A673 (cell line): ENCODE data around the gene TGM1. TPM values are rescaled to one million over a fixed set of nuclear protein-coding genes. Genes with fewer than 3 reads are reported as not detected.
A peak's percentile ranks its signal among the peaks of the same experiment; 100 is the strongest.

ENCODE experiments used
- BruUV-seq: library from RNA; stranded (reverse); fragments of 400-500 nt; replicated peaks from 2 replicates; lab custom pipeline; 2021; lab: Mats Ljungman, UMichigan
- CTCF ChIA-PET: fragments of 300-600 bp; sonication (Branson Sonifier 250); formaldehyde crosslinking; loops from one replicate; lab custom pipeline; 2022; ENCODE audit warnings: antibody characterized with exemption; lab: Charles Lee
- POLR2A ChIA-PET: fragments of 300-600 bp; sonication (Branson Sonifier 250); formaldehyde crosslinking; loops from one replicate; lab custom pipeline; 2022; ENCODE audit warnings: antibody characterized with exemption; ENCODE audit not compliant: low non-redundant PET; lab: Charles Lee
- DNase-seq: peaks from one replicate; pipeline ENCODE4 v3.0.0-alpha.2; 2015; ENCODE audit warnings: low spot score
- H3K27ac ChIP-seq: fragments of 200-600 bp; sonication (generic); 2 replicates; pipeline ENCODE4 v1.5.1; 2016; ENCODE audit warnings: mixed run types, low read depth, mild to moderate bottlenecking, mixed read lengths, antibody characterized with exemption, low read length; ENCODE audit not compliant: poor library complexity, severe bottlenecking
- H3K27me3 ChIP-seq: fragments of 200-600 bp; sonication (generic); replicated peaks from 2 replicates; pipeline ENCODE4 v1.6.1; 2017; ENCODE audit warnings: mixed run types, low read depth, mild to moderate bottlenecking, mixed read lengths, antibody characterized with exemption, low read length; ENCODE audit not compliant: insufficient read depth, poor library complexity
- H3K36me3 ChIP-seq: fragments of 200-600 bp; sonication (generic); 2 replicates; pipeline ENCODE4 v1.6.1; 2016; ENCODE audit warnings: mixed run types, mild to moderate bottlenecking, mixed read lengths, antibody characterized with exemption, low read length; ENCODE audit not compliant: insufficient read depth, poor library complexity, severe bottlenecking
- H3K4me1 ChIP-seq: fragments of 200-600 bp; sonication (generic); 2 replicates; pipeline ENCODE4 v1.6.1; 2017; ENCODE audit warnings: mixed run types, mild to moderate bottlenecking, mixed read lengths, antibody characterized with exemption, low read length; ENCODE audit not compliant: insufficient read depth, poor library complexity, severe bottlenecking
- H3K4me3 ChIP-seq: fragments of 200-600 bp; sonication (generic); 2 replicates; pipeline ENCODE4 v1.5.1; 2016; ENCODE audit warnings: low read depth, mixed run types, mild to moderate bottlenecking, mixed read lengths, low read length; ENCODE audit not compliant: poor library complexity, severe bottlenecking
- H3K9me3 ChIP-seq: fragments of 200-600 bp; sonication (generic); 2 replicates; pipeline ENCODE4 v1.6.1; 2016; ENCODE audit warnings: mixed run types, low read depth, mild to moderate bottlenecking, mixed read lengths, antibody characterized with exemption, low read length; ENCODE audit not compliant: poor library complexity, severe bottlenecking
- EZH2 ChIP-seq: fragments of 200-600 bp; sonication (generic); IDR thresholded peaks from 2 replicates; pipeline ENCODE4 v1.6.1; 2017; ENCODE audit warnings: borderline replicate concordance, low read depth, mild to moderate bottlenecking, mixed read lengths, antibody characterized with exemption, low read length; ENCODE audit not compliant: poor library complexity, severe bottlenecking
- intact Hi-C: fragments of 100-400 bp; cut with micrococcal nuclease; formaldehyde crosslinking; loops from one replicate; pipeline ENCODE4 v1.10.0; 2022; ENCODE audit not compliant: unreplicated experiment
- total RNA-seq: library from RNA; stranded (reverse); gene quantifications from 2 replicates; pipeline ENCODE4 v1.2.3, GENCODE V29; 2021
- TF ChIP-seq, protein P1 (sequence below): fragments of 300-800, 200-600 bp; sonication (generic); conservative IDR thresholded peaks from 2 replicates; pipeline ENCODE4 v1.5.1; 2017; ENCODE audit warnings: low read depth, mild to moderate bottlenecking, antibody characterized with exemption, low read length, moderate library complexity, mixed read lengths

The TGM1 gene
- total RNA-seq, 1 experiment from 2014 or later: 1.5 TPM

- Histone ChIP-seq H3K36me3 (no peaks in the 10 kb centered on the region), H3K4me3 (no peak overlapping the region), H3K4me1 (peaks cover 4% of the 10 kb centered on the region), H3K27me3 (no peaks in the 10 kb centered on the region), H3K9me3 (no peaks in the 10 kb centered on the region), H3K27ac (no peak overlapping the region)
- intact Hi-C loops: loop anchor here (2.0 kb wide), 1 partner anchor 27 kb away; the partner anchor contains the start of gene TINF2
- no peak for TF ChIP-seq EZH2
- TF ChIP-seq, protein P1, sequence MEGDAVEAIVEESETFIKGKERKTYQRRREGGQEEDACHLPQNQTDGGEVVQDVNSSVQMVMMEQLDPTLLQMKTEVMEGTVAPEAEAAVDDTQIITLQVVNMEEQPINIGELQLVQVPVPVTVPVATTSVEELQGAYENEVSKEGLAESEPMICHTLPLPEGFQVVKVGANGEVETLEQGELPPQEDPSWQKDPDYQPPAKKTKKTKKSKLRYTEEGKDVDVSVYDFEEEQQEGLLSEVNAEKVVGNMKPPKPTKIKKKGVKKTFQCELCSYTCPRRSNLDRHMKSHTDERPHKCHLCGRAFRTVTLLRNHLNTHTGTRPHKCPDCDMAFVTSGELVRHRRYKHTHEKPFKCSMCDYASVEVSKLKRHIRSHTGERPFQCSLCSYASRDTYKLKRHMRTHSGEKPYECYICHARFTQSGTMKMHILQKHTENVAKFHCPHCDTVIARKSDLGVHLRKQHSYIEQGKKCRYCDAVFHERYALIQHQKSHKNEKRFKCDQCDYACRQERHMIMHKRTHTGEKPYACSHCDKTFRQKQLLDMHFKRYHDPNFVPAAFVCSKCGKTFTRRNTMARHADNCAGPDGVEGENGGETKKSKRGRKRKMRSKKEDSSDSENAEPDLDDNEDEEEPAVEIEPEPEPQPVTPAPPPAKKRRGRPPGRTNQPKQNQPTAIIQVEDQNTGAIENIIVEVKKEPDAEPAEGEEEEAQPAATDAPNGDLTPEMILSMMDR: no peak
- no peak for DNase-seq
- ChIA-PET CTCF (interaction anchor here (0.9 to 1.5 kb wide), 2 partner anchors 28 to 38 kb away, joined by 4 to 5 read pairs; partner anchors contain the start of genes CIDEB and TINF2), POLR2A (no interaction called here)
- TSS peak; percentile 41 for BruUV-seq
These were observed 7.0 kb upstream of the TGM1 start for GRCh38 chr14:24269910-24270536.

DNA sequence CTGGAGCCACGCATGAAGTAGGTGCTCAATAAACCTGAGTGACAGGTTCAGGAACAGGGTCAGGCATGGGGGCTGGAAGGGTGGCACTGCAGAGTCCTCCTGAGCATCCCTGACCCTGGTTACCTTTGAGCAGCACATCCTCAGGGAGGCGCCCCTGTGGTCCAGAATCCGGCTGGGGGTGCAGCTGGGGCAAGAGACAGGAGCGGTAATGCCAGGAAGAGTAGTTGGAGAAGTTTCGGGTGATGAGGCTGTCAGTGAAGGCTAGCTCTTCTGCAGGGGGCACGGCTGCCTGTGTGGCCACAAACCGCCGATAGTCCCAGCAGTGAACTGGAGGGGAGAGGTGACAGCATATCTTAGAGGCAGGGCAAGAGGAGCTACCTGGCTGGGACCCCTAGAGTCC is 6.4 kb upstream of the TGM1 start:
- TF ChIP-seq, protein P1: no peak
- TF ChIP-seq EZH2: no peak
- intact Hi-C loops: no loop called here
- H3K4me3 ChIP-seq: no peak overlapping the region
- no peaks in the 10 kb centered on the region for H3K9me3 ChIP-seq
- ChIA-PET POLR2A (no interaction called here), CTCF (interaction anchor here (0.9 kb wide), 1 partner anchor 39 kb away, joined by 4 read pairs; the partner anchor contains the start of gene CIDEB)
- no peaks in the 10 kb centered on the region for H3K36me3 ChIP-seq
- BruUV-seq: no TSS peak
- no peak for DNase-seq
- no peak overlapping the region for H3K27ac ChIP-seq
- H3K27me3 ChIP-seq: no peaks in the 10 kb centered on the region
- H3K4me1 ChIP-seq: peaks cover 4% of the 10 kb centered on the region

DNA sequence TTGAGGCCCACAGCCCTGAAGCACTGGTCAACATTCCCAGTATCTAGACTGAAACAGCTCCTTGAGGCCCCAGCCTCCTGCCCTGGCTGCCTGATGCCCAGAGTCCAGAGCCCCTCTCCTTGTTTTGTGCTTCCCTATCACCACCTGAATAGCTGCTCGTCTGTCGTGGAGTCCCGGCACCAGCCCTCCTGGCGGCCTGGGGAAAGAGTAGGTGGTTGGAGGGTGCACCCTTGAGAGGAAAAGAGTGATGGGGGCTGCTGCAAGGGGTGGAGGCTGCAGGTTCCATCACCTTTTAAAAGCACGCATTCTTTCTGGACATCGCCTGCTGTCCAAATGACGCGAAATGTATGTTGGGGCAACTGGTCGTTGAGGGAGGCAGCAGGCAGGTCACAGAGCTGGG is 5.2 kb upstream of the TGM1 start:
- POLR2A ChIA-PET: no interaction called here
- no peak for DNase-seq
- BruUV-seq: no TSS peak
- TF ChIP-seq, protein P1: no peak
- TF ChIP-seq EZH2: no peak
- H3K9me3 ChIP-seq: no peaks in the 10 kb centered on the region
- H3K36me3 ChIP-seq: no peaks in the 10 kb centered on the region
- CTCF ChIA-PET: no interaction called here
- H3K27me3 ChIP-seq: no peaks in the 10 kb centered on the region
- intact Hi-C loops: no loop called here
- H3K4me3 ChIP-seq: no peak overlapping the region
- peaks cover 4% of the 10 kb centered on the region for H3K4me1 ChIP-seq
- H3K27ac ChIP-seq: no peak overlapping the region
